AG04449 (cell line): Measurements from ENCODE around the gene GLYATL2.
A peak's percentile ranks its signal among the peaks of the same experiment; 100 is the strongest.

Experiments
- CTCF ChIA-PET: fragments of 350-600 bp; formaldehyde crosslinking; extraction: SDS; loops from one replicate; lab custom pipeline; 2021; ENCODE audit warnings: antibody characterized with exemption; lab: Yijun Ruan, JAX
- POLR2A ChIA-PET: fragments of 400-600, 350-600 bp; formaldehyde crosslinking; extraction: SDS; loops from one replicate; lab custom pipeline; 2020; ENCODE audit warnings: antibody characterized with exemption, inconsistent platforms; lab: Yijun Ruan, JAX
- DNase-seq: peaks from one replicate; pipeline ENCODE4 v3.0.0-alpha.2; 2010; ENCODE audit warnings: low read depth, low spot score
- H3K4me3 ChIP-seq: 2 replicates; pipeline ENCODE4 v1.5.1; 2011; ENCODE audit warnings: low read depth, mild to moderate bottlenecking, control low read depth, low read length
- TF ChIP-seq, protein P1 (sequence below): IDR thresholded peaks from one replicate; pipeline ENCODE4 v1.5.1; 2011; ENCODE audit warnings: mild to moderate bottlenecking, moderate library complexity, low read length, control low read depth, inconsistent platforms; ENCODE audit not compliant: insufficient read depth; ENCODE audit errors: missing control alignments

Gene GLYATL2

DNA sequence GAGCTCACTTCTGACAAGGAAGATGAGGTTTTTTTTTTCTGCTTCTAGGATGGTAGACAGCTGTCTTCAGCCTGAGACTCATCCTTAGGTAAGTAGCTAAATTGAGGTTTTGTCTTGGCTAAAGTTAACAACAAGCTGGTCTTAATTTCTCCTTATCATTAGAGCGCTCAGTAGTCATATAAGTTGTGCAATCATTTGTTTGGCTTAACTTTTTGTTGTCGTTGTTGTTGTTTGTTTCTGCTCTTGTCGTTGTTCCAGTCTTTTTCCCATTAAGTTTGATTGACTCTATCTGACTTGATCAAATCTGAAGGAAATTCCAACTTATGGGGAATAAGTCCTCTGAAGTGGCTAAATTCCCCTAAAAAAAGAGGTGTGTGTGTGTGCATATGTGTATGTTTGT lies 33.0 kb downstream of the GLYATL2 start:
- TF ChIP-seq, protein P1, sequence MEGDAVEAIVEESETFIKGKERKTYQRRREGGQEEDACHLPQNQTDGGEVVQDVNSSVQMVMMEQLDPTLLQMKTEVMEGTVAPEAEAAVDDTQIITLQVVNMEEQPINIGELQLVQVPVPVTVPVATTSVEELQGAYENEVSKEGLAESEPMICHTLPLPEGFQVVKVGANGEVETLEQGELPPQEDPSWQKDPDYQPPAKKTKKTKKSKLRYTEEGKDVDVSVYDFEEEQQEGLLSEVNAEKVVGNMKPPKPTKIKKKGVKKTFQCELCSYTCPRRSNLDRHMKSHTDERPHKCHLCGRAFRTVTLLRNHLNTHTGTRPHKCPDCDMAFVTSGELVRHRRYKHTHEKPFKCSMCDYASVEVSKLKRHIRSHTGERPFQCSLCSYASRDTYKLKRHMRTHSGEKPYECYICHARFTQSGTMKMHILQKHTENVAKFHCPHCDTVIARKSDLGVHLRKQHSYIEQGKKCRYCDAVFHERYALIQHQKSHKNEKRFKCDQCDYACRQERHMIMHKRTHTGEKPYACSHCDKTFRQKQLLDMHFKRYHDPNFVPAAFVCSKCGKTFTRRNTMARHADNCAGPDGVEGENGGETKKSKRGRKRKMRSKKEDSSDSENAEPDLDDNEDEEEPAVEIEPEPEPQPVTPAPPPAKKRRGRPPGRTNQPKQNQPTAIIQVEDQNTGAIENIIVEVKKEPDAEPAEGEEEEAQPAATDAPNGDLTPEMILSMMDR: no peak
- DNase-seq: no peak
- CTCF ChIA-PET: no interaction called here
- H3K4me3 ChIP-seq: no peak overlapping the region
- POLR2A ChIA-PET: no interaction called here

DNA sequence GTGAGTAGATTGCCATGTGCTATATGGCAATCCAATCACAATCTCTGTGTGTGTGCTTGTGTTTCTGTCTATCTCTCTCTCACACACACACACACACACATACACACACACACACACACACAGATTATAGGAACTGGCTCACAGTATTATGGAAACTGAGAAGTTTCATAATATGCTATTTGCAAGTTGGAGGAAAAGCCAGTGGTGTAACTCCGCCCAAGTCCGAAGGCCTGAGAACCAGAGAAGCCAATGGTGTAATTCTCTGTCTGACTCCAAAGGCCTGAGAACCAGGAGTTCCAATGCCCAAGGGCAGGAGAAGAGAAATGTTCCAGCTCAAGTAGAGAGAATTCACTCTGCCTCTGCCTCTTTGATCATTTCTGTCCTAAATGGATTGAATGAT lies 37.2 kb downstream of the GLYATL2 start:
- ChIA-PET POLR2A (no interaction called here), CTCF (no interaction called here)

GRCh38 chr11:58805065-58805464 lies 39.4 kb downstream of the GLYATL2 start:
- H3K4me3 ChIP-seq: no peak overlapping the region
- ChIA-PET POLR2A (no interaction called here), CTCF (interaction anchor here (3.5 kb wide), 1 partner anchor 16 kb away, joined by 15 read pairs; no protein-coding TSS in a partner anchor)
- TF ChIP-seq, protein P1: no peak
- DNase-seq: peak; percentile 16

More for the DNA sequence above, 37.2 kb downstream of the GLYATL2 start:
- TF ChIP-seq, protein P1: no peak
- DNase-seq: no peak
- H3K4me3 ChIP-seq: no peak overlapping the region

DNA sequence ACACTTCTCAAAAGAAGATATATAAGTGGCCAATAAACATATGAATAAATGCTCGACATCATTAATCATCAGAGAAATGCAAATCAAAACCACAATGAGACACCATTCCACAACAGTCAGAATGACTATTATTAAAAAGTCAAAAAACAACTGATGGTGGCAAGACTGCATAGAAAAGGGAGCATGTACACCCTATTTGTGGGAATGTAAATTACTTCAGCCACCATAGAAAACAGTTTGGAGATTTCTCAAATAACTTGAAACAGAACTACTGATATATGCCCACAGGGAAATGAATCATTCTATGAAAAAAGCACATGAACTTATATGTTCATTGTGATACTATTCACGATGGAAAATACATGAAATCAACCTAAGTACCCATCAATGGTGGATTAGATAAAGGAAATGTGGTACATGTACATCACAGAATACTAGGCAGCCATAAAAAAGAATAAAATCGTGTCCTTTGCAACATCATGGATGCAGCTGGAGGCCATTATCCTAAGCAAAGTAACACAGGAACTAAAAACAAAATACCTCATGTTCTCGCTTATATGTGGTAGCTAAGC lies 42.4 kb downstream of the GLYATL2 start:
- no peak overlapping the region for H3K4me3 ChIP-seq
- TF ChIP-seq, protein P1: no peak
- CTCF ChIA-PET: interaction anchor here (1.1 kb wide), 1 partner anchor 14 kb away, joined by 3 read pairs; no protein-coding TSS in a partner anchor
- POLR2A ChIA-PET: no interaction called here
- no peak for DNase-seq

DNA sequence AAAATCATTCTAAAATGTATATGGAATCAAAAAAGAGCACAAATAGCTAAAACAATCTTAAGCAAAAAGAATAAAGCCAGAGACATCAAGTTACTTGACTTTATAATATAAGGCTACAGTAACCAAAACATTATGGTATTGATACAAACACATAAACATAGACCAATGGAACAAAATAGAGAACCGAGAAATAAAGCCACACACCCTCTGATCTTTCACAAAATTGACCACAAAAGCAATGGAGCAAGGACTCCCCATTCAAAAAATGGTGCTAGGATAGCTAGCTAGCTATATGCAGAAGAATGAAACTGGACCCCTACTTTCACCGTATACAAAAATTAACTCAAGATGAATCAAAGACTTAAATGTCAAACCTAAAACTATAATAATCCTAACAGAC lies 43.2 kb downstream of the GLYATL2 start:
- H3K4me3 ChIP-seq: no peak overlapping the region
- no peak for DNase-seq
- CTCF ChIA-PET: interaction anchor here (1.1 kb wide), 1 partner anchor 13 kb away, joined by 3 read pairs; no protein-coding TSS in a partner anchor
- POLR2A ChIA-PET: no interaction called here
- TF ChIP-seq, protein P1: no peak

DNA sequence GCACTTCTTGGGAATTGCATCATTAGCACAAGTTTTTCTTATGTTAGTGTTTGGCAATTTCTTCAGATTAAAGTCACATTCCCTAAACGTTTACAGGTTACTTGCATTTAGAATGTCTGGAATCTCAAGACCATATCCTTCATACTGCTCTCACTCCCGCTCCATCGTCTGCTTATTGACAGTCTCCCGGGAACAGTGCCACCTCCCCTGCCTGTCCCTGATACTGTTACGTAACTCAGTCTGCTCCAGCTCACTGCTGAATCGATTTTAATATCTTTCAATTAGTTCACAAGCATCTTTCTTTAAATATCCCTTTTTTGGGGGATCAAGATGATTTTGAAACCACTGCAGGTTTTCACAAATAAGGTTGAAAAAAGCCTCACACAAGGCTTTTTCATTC lies 48.2 kb downstream of the GLYATL2 start:
- CTCF ChIA-PET: interaction anchor here (0.9 to 3.1 kb wide), 2 partner anchors 8 to 229 kb away, joined by 3 to 16 read pairs; no protein-coding TSS in a partner anchor
- POLR2A ChIA-PET: no interaction called here
- no peak overlapping the region for H3K4me3 ChIP-seq
- TF ChIP-seq, protein P1: no peak
- no peak for DNase-seq
